ENCODE results near the gene ZNF562. TPM values are rescaled to one million over a fixed set of nuclear protein-coding genes. Genes with fewer than 3 reads are reported as not detected.
A peak's percentile ranks its signal among the peaks of the same experiment; 100 is the strongest.

The ZNF562 gene
- total RNA-seq, 1 experiment from 2014 or later, result 31.8 TPM

DNA sequence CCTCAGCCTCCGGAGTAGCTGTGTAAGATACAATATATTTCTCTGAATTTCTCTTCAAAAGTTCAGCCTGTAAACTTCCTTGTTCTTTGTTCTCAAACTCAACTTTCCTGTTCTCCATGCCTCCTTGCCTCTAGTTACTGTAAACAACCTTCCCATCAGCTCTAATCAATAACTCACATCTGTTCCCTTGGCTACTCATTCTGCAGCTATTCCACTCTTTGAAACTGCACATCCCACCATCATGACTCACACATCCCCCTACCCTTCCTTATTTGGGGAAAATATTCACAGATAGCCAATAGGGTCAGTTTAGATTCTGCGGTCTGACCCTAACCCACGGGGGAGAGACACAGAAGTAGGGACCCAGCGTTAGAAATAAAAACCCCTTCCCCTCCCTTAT, 2.0 kb downstream of the ZNF562 start:
- Mint-ChIP-seq H3K9me3 (ENCODE audit: low read depth, unreplicated experiment) (peaks cover 14% of the 10 kb centered on the region), H3K27me3 (ENCODE audit: unreplicated experiment) (no peaks in the 10 kb centered on the region), H3K4me3 (ENCODE audit: low read depth, unreplicated experiment) (no peak overlapping the region), H3K36me3 (ENCODE audit: insufficient read depth, unreplicated experiment) (peaks cover 43% of the 10 kb centered on the region), H3K4me1 (ENCODE audit: low read depth, unreplicated experiment) (no peaks in the 10 kb centered on the region), H3K27ac (ENCODE audit: unreplicated experiment) (peak overlapping the region; percentile 69)
- CTCF ChIA-PET, result no interaction called here
- intact Hi-C loops (cut with micrococcal nuclease; ENCODE audit: unreplicated experiment), result no loop called here
- no TSS peak for BruUV-seq (replicated peaks)
- peak; percentile 1 for DNase-seq
- TF ChIP-seq, protein P1, sequence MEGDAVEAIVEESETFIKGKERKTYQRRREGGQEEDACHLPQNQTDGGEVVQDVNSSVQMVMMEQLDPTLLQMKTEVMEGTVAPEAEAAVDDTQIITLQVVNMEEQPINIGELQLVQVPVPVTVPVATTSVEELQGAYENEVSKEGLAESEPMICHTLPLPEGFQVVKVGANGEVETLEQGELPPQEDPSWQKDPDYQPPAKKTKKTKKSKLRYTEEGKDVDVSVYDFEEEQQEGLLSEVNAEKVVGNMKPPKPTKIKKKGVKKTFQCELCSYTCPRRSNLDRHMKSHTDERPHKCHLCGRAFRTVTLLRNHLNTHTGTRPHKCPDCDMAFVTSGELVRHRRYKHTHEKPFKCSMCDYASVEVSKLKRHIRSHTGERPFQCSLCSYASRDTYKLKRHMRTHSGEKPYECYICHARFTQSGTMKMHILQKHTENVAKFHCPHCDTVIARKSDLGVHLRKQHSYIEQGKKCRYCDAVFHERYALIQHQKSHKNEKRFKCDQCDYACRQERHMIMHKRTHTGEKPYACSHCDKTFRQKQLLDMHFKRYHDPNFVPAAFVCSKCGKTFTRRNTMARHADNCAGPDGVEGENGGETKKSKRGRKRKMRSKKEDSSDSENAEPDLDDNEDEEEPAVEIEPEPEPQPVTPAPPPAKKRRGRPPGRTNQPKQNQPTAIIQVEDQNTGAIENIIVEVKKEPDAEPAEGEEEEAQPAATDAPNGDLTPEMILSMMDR (IDR thresholded peaks at IDR 0.05; ENCODE audit: unreplicated experiment), result no peak

DNA sequence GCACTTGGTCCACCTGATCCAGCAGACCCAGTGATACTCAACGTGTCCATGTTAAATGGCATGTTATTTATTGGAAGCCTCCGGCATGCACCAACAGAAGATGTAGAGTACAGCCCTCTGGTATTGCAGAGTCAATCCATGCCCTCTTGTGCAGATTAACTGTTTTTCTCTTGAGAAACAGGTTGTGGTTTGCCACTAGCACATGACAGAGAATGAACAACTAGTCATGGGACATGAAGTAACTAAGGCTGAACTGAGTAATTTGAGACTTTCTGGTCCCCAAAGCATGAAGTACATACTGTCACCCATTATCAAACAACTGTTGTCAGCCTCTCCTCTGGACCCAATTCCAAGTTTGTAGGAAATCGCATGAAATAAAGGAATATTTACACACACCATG, 3.2 kb downstream of the ZNF562 start:
- BruUV-seq (replicated peaks), result no TSS peak
- no peak for DNase-seq
- TF ChIP-seq, protein P1 (IDR thresholded peaks at IDR 0.05; ENCODE audit: unreplicated experiment), result no peak
- peaks cover 46% of the 10 kb centered on the region for H3K36me3 Mint-ChIP-seq (ENCODE audit: insufficient read depth, unreplicated experiment)
- H3K27me3 Mint-ChIP-seq (ENCODE audit: unreplicated experiment), result no peaks in the 10 kb centered on the region
- no peaks in the 10 kb centered on the region for H3K4me1 Mint-ChIP-seq (ENCODE audit: low read depth, unreplicated experiment)
- intact Hi-C loops (cut with micrococcal nuclease; ENCODE audit: unreplicated experiment), result no loop called here
- CTCF ChIA-PET, result no interaction called here
- no peak overlapping the region for H3K27ac Mint-ChIP-seq (ENCODE audit: unreplicated experiment)
- H3K9me3 Mint-ChIP-seq (ENCODE audit: low read depth, unreplicated experiment), result peaks cover 14% of the 10 kb centered on the region
- H3K4me3 Mint-ChIP-seq (ENCODE audit: low read depth, unreplicated experiment), result no peak overlapping the region

DNA sequence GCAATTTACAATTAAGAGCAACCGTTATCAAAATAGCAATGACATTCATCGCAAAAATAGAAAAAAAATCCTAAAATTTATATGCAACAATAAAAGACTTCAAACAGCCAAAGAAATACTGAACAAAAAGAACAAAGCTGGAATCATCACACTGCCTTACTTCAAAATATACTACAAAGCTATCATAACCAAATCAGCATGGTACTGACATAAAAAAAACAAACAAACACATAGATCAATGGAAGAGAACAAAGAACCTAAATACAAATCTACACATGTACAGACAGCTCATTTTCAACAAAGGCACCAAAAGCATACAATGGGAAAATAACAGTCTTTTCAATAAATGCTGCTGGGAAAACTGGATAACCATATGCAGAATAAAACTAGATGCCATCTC, 6.4 kb downstream of the ZNF562 start:
- no peak overlapping the region for H3K4me3 Mint-ChIP-seq (ENCODE audit: low read depth, unreplicated experiment)
- H3K27me3 Mint-ChIP-seq (ENCODE audit: unreplicated experiment), result no peaks in the 10 kb centered on the region
- no peak for DNase-seq
- BruUV-seq (replicated peaks), result no TSS peak
- no peaks in the 10 kb centered on the region for H3K4me1 Mint-ChIP-seq (ENCODE audit: low read depth, unreplicated experiment)
- peaks cover 29% of the 10 kb centered on the region for H3K36me3 Mint-ChIP-seq (ENCODE audit: insufficient read depth, unreplicated experiment)
- TF ChIP-seq, protein P1 (IDR thresholded peaks at IDR 0.05; ENCODE audit: unreplicated experiment), result no peak
- H3K27ac Mint-ChIP-seq (ENCODE audit: unreplicated experiment), result no peak overlapping the region
- H3K9me3 Mint-ChIP-seq (ENCODE audit: low read depth, unreplicated experiment), result peaks cover 11% of the 10 kb centered on the region
- intact Hi-C loops (cut with micrococcal nuclease; ENCODE audit: unreplicated experiment), result no loop called here
- CTCF ChIA-PET, result no interaction called here

DNA sequence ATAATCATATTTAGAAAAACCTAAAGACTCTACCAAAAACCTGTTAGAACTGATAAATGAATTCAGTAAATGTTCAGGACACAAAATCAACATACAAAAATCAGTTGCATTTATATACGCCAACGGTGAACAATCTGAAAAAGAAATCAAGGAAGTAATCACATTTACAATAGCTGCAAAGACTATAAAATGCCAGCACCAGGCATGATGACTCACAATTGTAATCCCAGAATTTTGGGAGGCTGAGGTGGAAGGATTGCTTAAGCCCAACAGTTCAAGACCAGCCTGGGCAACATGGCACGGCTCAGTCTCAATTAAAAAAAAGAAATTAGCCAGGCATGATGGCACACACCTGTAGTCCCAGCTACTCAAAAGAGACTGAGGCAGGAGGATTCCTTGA, 7.0 kb downstream of the ZNF562 start:
- no TSS peak for BruUV-seq (replicated peaks)
- H3K27ac Mint-ChIP-seq (ENCODE audit: unreplicated experiment), result no peak overlapping the region
- TF ChIP-seq, protein P1 (IDR thresholded peaks at IDR 0.05; ENCODE audit: unreplicated experiment), result no peak
- CTCF ChIA-PET, result no interaction called here
- H3K9me3 Mint-ChIP-seq (ENCODE audit: low read depth, unreplicated experiment), result peaks cover 11% of the 10 kb centered on the region
- intact Hi-C loops (cut with micrococcal nuclease; ENCODE audit: unreplicated experiment), result no loop called here
- no peak for DNase-seq
- no peaks in the 10 kb centered on the region for H3K4me1 Mint-ChIP-seq (ENCODE audit: low read depth, unreplicated experiment)
- H3K4me3 Mint-ChIP-seq (ENCODE audit: low read depth, unreplicated experiment), result no peak overlapping the region
- peaks cover 25% of the 10 kb centered on the region for H3K36me3 Mint-ChIP-seq (ENCODE audit: insufficient read depth, unreplicated experiment)
- no peaks in the 10 kb centered on the region for H3K27me3 Mint-ChIP-seq (ENCODE audit: unreplicated experiment)
